Measurements from ENCODE around the gene COL4A2. TPM values are rescaled to one million over a fixed set of nuclear protein-coding genes. Genes with fewer than 3 reads are reported as not detected.
A peak's percentile ranks its signal among the peaks of the same experiment; 100 is the strongest.

The COL4A2 gene
- total RNA-seq, 1 experiment from 2014 or later, result 74.5 TPM

DNA sequence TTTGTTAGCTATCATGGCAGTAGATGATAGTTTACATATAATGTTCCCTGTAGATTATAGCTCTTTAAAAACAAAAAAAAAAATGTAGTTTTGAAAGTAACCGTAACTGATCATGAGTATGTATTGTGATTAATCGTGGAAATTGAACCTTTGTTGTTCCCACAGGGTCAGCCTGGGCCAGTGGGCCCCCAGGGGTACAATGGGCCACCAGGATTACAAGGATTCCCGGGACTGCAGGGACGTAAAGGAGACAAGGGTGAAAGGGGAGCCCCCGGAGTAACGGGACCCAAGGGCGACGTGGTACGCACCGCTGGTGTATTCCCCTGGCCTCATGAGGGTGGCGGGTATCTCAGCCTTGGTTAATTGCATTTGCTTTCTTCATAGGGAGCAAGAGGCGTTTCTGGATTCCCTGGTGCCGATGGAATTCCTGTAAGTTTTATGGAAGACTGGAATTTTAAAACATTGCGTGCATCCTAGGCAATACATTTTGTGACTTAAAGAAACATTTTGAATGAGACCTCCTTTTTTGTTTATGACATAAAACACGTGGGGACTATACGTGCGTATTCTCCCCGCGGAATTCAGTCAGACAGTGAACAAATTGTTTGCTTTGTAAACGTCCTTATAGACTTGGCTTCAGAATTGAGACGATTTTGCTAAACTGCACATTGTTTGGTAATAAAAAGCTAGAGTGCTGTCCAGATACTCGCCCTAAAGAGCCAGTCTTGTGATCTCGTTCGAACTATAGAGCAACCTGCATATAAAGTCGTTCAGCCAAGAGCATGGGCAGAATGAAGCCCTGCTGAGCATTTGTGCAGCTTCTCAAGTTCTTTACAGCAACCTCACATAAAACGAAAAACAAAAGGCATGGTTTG, 117.7 kb downstream of the COL4A2 start:
- CTCF ChIA-PET, result no interaction called here
- no peaks in the 10 kb centered on the region for H4K20me1 ChIP-seq (ENCODE audit: low read length)

DNA sequence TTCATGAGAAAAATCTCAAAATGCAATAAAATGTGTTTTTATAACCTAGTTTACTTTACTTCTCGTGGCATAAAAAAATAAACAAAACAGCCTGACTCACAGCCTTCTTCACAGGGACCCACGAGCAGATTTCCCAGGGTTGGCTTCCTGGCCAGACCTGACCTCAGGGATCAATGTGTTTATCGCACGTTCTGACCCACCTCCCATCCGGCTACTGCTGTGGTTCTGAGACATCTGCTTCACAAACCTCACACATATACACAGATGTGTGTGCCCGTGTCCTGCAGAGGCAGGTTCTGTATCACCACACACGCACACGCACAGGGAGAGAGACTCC, 118.3 kb downstream of the COL4A2 start:
- ChIA-PET POLR2A (ENCODE audit: unreplicated experiment) (no interaction called here), CTCF (no interaction called here)
- no peak overlapping the region for H2AFZ ChIP-seq (ENCODE audit: low read length)
- no peaks in the 10 kb centered on the region for H3K4me1 ChIP-seq (ENCODE audit: insufficient read depth, low read length)
- TF ChIP-seq EZH2 (IDR thresholded peaks at IDR 0.05; ENCODE audit: low read length, unreplicated experiment), result no peak
- TF ChIP-seq EZH2phosphoT487 (IDR thresholded peaks at IDR 0.05; ENCODE audit: borderline replicate concordance, low read length), result no peak
- TF ChIP-seq, protein P1, sequence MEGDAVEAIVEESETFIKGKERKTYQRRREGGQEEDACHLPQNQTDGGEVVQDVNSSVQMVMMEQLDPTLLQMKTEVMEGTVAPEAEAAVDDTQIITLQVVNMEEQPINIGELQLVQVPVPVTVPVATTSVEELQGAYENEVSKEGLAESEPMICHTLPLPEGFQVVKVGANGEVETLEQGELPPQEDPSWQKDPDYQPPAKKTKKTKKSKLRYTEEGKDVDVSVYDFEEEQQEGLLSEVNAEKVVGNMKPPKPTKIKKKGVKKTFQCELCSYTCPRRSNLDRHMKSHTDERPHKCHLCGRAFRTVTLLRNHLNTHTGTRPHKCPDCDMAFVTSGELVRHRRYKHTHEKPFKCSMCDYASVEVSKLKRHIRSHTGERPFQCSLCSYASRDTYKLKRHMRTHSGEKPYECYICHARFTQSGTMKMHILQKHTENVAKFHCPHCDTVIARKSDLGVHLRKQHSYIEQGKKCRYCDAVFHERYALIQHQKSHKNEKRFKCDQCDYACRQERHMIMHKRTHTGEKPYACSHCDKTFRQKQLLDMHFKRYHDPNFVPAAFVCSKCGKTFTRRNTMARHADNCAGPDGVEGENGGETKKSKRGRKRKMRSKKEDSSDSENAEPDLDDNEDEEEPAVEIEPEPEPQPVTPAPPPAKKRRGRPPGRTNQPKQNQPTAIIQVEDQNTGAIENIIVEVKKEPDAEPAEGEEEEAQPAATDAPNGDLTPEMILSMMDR (conservative IDR thresholded peaks at IDR 0.05; ENCODE audit: low read depth, low read length), result no peak
- no TSS peak for BruUV-seq (replicated peaks)
- H3K27ac ChIP-seq (ENCODE audit: low read length), result peak overlapping the region; percentile 54
- no peaks in the 10 kb centered on the region for H4K20me1 ChIP-seq (ENCODE audit: low read length)
- intact Hi-C loops (cut with micrococcal nuclease), result no loop called here
- H3K9me3 ChIP-seq (ENCODE audit: low read length), result no peaks in the 10 kb centered on the region
- DNase-seq (no peak), ATAC-seq (peak; percentile 58)
- H3K9me2 ChIP-seq (replicated peaks; ENCODE audit: low read length), result no peaks in the 10 kb centered on the region
- H3K4me3 ChIP-seq (ENCODE audit: low read length), result no peak overlapping the region
- H3K79me2 ChIP-seq (ENCODE audit: low read length), result no peaks in the 10 kb centered on the region
- H3F3A ChIP-seq (ENCODE audit: low read length, unreplicated experiment), result no peaks in the 10 kb centered on the region
- H3K27me3 ChIP-seq (ENCODE audit: low read length), result no peaks in the 10 kb centered on the region
- no peaks in the 10 kb centered on the region for H3K36me3 ChIP-seq (ENCODE audit: low read depth, low read length)
- H3K4me2 ChIP-seq (ENCODE audit: low read length), result no peak overlapping the region
- H3K9ac ChIP-seq (ENCODE audit: low read length), result peak overlapping the region; percentile 28; the same call in 1 of the 2 replicates

More for the DNA sequence above, 117.7 kb downstream of the COL4A2 start:
- Histone ChIP-seq H3K4me2 (ENCODE audit: low read length) (no peak overlapping the region), H3K4me1 (ENCODE audit: insufficient read depth, low read length) (no peaks in the 10 kb centered on the region), H3K27me3 (ENCODE audit: low read length) (no peaks in the 10 kb centered on the region), H3K9me2 (replicated peaks; ENCODE audit: low read length) (no peaks in the 10 kb centered on the region), H3K27ac (ENCODE audit: low read length) (peak overlapping the region; percentile 54), H3K9ac (ENCODE audit: low read length) (no peak overlapping the region), H2AFZ (ENCODE audit: low read length) (no peak overlapping the region), H3K9me3 (ENCODE audit: low read length) (no peaks in the 10 kb centered on the region), H3K4me3 (ENCODE audit: low read length) (no peak overlapping the region), H3K36me3 (ENCODE audit: low read depth, low read length) (no peaks in the 10 kb centered on the region), H3F3A (ENCODE audit: low read length, unreplicated experiment) (no peaks in the 10 kb centered on the region), H3K79me2 (ENCODE audit: low read length) (no peaks in the 10 kb centered on the region)
- DNase-seq (no peak), ATAC-seq (peak; percentile 42)
- no TSS peak for BruUV-seq (replicated peaks)
- POLR2A ChIA-PET (ENCODE audit: unreplicated experiment), result no interaction called here
- TF ChIP-seq EZH2 (IDR thresholded peaks at IDR 0.05; ENCODE audit: low read length, unreplicated experiment) (no peak), EZH2phosphoT487 (IDR thresholded peaks at IDR 0.05; ENCODE audit: borderline replicate concordance, low read length) (no peak)
- TF ChIP-seq, protein P1 (conservative IDR thresholded peaks at IDR 0.05; ENCODE audit: low read depth, low read length), result no peak
- intact Hi-C loops (cut with micrococcal nuclease), result no loop called here

DNA sequence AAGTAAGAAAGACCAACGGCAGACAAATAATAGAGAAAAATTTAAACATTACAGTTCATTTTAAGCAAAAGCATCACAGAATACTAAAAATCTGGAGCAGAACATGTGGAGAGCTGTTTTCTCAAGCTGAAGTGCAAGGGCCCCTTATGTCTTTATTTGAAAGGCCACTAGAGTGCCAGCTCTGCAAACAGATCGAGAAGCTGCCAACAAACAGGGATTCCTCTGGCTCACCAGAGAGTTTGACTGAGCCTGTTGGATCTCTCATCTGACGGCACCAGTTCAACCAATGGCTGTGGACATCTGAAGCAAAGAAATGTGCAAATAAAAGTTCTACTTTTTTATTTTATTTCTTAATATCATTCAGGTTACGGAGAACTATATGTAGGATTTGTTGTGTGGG, 119.7 kb downstream of the COL4A2 start:
- no peak for DNase-seq
- Histone ChIP-seq H3K27ac (ENCODE audit: low read length) (no peak overlapping the region), H3F3A (ENCODE audit: low read length, unreplicated experiment) (no peaks in the 10 kb centered on the region), H3K27me3 (ENCODE audit: low read length) (no peaks in the 10 kb centered on the region), H3K36me3 (ENCODE audit: low read depth, low read length) (no peaks in the 10 kb centered on the region), H3K9ac (ENCODE audit: low read length) (no peak overlapping the region), H3K79me2 (ENCODE audit: low read length) (no peaks in the 10 kb centered on the region), H2AFZ (ENCODE audit: low read length) (no peak overlapping the region), H4K20me1 (ENCODE audit: low read length) (no peaks in the 10 kb centered on the region), H3K4me1 (ENCODE audit: insufficient read depth, low read length) (no peaks in the 10 kb centered on the region), H3K9me3 (ENCODE audit: low read length) (no peaks in the 10 kb centered on the region), H3K9me2 (replicated peaks; ENCODE audit: low read length) (no peaks in the 10 kb centered on the region), H3K4me3 (ENCODE audit: low read length) (no peak overlapping the region), H3K4me2 (ENCODE audit: low read length) (no peak overlapping the region)
- CTCF ChIA-PET, result no interaction called here
- ATAC-seq, result no peak
- no TSS peak for BruUV-seq (replicated peaks)
- POLR2A ChIA-PET (ENCODE audit: unreplicated experiment), result no interaction called here
- intact Hi-C loops (cut with micrococcal nuclease), result no loop called here
- TF ChIP-seq EZH2phosphoT487 (IDR thresholded peaks at IDR 0.05; ENCODE audit: borderline replicate concordance, low read length) (no peak), EZH2 (IDR thresholded peaks at IDR 0.05; ENCODE audit: low read length, unreplicated experiment) (no peak)
- TF ChIP-seq, protein P1 (conservative IDR thresholded peaks at IDR 0.05; ENCODE audit: low read depth, low read length), result no peak
